Measurements from ENCODE around the gene CORO6. TPM values are rescaled to one million over a fixed set of nuclear protein-coding genes. Genes with fewer than 3 reads are reported as not detected.
A peak's percentile ranks its signal among the peaks of the same experiment; 100 is the strongest.

Gene CORO6
- total and polyA plus RNA-seq, 4 donors: 0.23 to 3.0 (median 0.59) TPM

DNA sequence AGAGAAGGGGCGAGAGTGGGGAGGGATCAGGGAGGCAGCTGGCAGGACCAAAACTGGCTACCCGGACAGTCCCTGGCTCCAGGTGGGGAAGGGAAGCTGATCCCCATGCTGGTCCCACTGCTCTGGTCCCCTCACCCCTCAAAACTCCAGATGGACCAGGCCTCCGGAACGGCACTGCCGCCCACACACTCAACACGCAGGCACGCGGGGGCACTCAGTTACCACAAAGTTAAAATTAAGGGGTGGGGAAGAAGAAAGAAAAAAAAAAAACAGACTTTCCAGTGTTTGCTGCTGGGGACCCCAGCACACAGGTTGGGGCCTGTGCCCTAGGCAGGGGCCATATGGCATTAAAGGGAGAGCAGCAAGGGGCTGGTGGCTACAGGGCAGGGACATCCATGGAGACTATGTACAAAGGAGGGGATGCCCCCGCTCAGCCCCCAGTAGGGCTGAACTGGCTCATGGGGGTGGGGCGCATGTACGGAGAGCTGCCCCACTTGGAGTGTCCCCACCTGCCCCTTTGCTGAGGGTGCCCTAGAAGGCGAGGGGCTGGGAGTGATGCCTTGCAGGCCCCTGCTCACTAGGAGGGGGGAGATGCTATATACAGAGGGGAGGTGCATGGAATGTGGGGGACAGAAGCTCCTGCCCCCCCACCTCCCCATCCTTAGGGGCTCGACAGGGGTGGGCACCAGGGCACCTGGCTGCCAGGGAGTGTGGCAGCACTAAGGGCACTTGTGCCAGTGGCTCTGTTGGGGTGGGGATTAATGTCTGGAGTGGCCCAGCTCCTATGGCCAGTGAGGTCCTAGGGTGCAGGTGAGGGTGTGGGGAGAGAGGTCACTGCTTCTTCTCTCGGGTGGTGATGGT lies 48.6 kb downstream of the CORO6 start:
- Histone ChIP-seq H3K4me1 (ENCODE audit: control insufficient read depth in 4 of 4, insufficient read depth in 4 of 4, low read length in 3 of 4) (peaks cover 21 to 52% (median 42%) of the 10 kb centered on the region in 4 donors), H3K9ac (ENCODE audit: low read depth in 1 of 2, low read length in 2 of 2) (no peak overlapping the region), H3K36me3 (ENCODE audit: control insufficient read depth in 4 of 4, insufficient read depth in 3 of 4, low read depth in 1 of 4, low read length in 3 of 4) (peaks cover 3 to 19% (median 6%) of the 10 kb centered on the region in 4 donors), H3K27ac (ENCODE audit: low read depth in 1 of 2, low read length in 2 of 2) (peak overlapping the region; percentile 49 to 72), H3K9me3 (ENCODE audit: control insufficient read depth in 4 of 4, low read length in 3 of 4) (no peaks in the 10 kb centered on the region), H3K27me3 (ENCODE audit: control insufficient read depth in 4 of 4, insufficient read depth in 4 of 4, low read length in 3 of 4) (no peaks in the 10 kb centered on the region), H3K4me3 (ENCODE audit: low read depth in 1 of 3, low read length in 3 of 3) (no peak overlapping the region)
- TF ChIP-seq HNF4A (conservative IDR thresholded peaks at IDR 0.05): no peak
- TF ChIP-seq, protein P1, sequence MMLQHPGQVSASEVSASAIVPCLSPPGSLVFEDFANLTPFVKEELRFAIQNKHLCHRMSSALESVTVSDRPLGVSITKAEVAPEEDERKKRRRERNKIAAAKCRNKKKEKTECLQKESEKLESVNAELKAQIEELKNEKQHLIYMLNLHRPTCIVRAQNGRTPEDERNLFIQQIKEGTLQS (IDR thresholded peaks at IDR 0.05): no peak
- TF ChIP-seq NR2F2 (IDR thresholded peaks at IDR 0.05): no peak
- no peak for TF ChIP-seq FOXA1 (IDR thresholded peaks at IDR 0.05)
- TF ChIP-seq FOXA2 (IDR thresholded peaks at IDR 0.05): no peak
- TF ChIP-seq HNF4G (IDR thresholded peaks at IDR 0.05): no peak
- TF ChIP-seq YY1 (IDR thresholded peaks at IDR 0.05): no peak
- no peak for TF ChIP-seq JUND (IDR thresholded peaks at IDR 0.05)
- TF ChIP-seq, protein P2, sequence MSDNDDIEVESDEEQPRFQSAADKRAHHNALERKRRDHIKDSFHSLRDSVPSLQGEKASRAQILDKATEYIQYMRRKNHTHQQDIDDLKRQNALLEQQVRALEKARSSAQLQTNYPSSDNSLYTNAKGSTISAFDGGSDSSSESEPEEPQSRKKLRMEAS (IDR thresholded peaks at IDR 0.05): no peak
- TF ChIP-seq TAF1 (conservative IDR thresholded peaks at IDR 0.05): no peak
- no peak for TF ChIP-seq RAD21 (IDR thresholded peaks at IDR 0.05)
- TF ChIP-seq, protein P3, sequence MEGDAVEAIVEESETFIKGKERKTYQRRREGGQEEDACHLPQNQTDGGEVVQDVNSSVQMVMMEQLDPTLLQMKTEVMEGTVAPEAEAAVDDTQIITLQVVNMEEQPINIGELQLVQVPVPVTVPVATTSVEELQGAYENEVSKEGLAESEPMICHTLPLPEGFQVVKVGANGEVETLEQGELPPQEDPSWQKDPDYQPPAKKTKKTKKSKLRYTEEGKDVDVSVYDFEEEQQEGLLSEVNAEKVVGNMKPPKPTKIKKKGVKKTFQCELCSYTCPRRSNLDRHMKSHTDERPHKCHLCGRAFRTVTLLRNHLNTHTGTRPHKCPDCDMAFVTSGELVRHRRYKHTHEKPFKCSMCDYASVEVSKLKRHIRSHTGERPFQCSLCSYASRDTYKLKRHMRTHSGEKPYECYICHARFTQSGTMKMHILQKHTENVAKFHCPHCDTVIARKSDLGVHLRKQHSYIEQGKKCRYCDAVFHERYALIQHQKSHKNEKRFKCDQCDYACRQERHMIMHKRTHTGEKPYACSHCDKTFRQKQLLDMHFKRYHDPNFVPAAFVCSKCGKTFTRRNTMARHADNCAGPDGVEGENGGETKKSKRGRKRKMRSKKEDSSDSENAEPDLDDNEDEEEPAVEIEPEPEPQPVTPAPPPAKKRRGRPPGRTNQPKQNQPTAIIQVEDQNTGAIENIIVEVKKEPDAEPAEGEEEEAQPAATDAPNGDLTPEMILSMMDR (IDR thresholded peaks at IDR 0.05; ENCODE audit: low read depth, low read length, missing input control): no peak
- TF ChIP-seq EGR1 (IDR thresholded peaks at IDR 0.05; ENCODE audit: low read depth in 2 of 2): no peak
- WGBS: 78% methylated on average over 14 of the region's 14 CpGs
- no peak for DNase-seq (ENCODE audit: low spot score)

DNA sequence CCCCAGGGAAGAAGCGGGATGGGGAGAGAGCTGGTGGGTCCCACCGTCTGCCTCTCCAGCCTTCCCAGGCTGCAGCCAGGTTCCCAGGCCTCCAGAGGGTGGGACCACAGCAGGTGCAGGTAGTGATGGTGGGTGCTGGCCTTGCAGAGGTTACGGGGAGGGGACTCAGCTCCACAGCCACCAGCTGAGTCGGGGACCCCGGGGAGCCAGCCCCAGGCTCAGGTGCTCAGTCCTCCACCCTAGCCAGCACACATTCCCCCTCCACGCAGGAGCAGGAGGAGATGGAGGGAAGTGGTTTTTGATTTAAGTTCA lies 49.2 kb downstream of the CORO6 start:
- peak overlapping the region; percentile 53 to 72 for H3K27ac ChIP-seq (ENCODE audit: low read depth in 1 of 2, low read length in 2 of 2)
- 93% methylated on average over 6 of the region's 6 CpGs for whole genome bisulfite sequencing
- DNase-seq (ENCODE audit: low spot score): no peak

DNA sequence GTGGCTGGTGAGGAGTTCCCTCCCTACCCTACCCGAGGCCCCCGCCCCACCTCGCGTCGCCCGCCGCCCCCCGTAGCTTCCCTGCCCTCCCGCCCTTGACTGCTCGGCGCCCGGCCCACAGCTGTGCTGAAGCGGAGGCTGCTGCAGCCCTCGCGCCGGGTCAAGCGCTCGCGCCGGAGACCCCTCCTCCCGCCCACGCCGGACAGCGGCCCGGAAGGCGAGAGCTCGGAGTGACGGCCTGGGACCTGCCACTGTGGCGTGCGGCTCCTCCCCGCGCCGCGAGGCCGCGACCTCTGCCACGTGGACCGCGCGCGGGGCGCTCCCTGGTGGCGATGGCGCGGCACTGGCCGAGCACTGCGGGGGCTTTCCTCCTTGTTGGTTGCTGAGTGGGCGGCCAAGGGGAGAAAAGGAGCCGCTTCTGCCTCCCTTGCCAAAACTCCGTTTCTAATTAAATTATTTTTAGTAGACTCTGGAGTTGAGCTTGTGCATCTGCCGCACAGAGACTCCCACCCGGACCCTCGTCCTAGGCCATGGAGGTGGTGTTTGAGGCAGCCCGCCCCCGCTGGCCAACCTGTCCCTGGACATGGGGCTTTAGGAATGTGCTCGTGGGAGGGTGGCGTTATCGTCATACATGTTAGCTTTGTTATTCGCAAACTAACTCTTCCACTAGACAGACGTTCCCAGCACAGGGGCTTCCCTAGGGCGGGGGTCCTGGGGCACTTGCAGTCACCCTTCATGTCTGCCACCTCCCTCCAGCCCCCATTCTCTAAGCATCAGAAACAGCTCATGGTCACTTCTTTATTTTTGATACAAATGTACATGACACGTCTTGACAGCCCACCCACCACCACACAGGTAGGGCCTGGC lies 49.8 kb downstream of the CORO6 start:
- Histone ChIP-seq H3K27me3 (ENCODE audit: control insufficient read depth in 4 of 4, insufficient read depth in 4 of 4, low read length in 3 of 4) (no peaks in the 10 kb centered on the region), H3K9ac (ENCODE audit: low read depth in 1 of 2, low read length in 2 of 2) (no peak overlapping the region), H3K4me3 (ENCODE audit: low read depth in 1 of 3, low read length in 3 of 3) (peak overlapping the region in 1 of 3 donors; percentile 42), H3K4me1 (ENCODE audit: control insufficient read depth in 4 of 4, insufficient read depth in 4 of 4, low read length in 3 of 4) (peaks cover 21 to 59% (median 48%) of the 10 kb centered on the region in 4 donors), H3K27ac (ENCODE audit: low read depth in 1 of 2, low read length in 2 of 2) (peak overlapping the region; percentile 53 to 72), H3K36me3 (ENCODE audit: control insufficient read depth in 4 of 4, insufficient read depth in 3 of 4, low read depth in 1 of 4, low read length in 3 of 4) (peaks cover 2 to 18% (median 4%) of the 10 kb centered on the region in 4 donors), H3K9me3 (ENCODE audit: control insufficient read depth in 4 of 4, low read length in 3 of 4) (no peaks in the 10 kb centered on the region)
- peak; percentile 67 for DNase-seq (ENCODE audit: low spot score)
- TF ChIP-seq, protein P3 (IDR thresholded peaks at IDR 0.05; ENCODE audit: low read depth, low read length, missing input control): peak; percentile 73
- TF ChIP-seq NR2F2 (IDR thresholded peaks at IDR 0.05): no peak
- TF ChIP-seq EGR1 (IDR thresholded peaks at IDR 0.05; ENCODE audit: low read depth in 2 of 2): peak; percentile 61 to 85
- TF ChIP-seq, protein P2 (IDR thresholded peaks at IDR 0.05): no peak
- TF ChIP-seq RAD21 (IDR thresholded peaks at IDR 0.05): peak; percentile 21 to 61
- TF ChIP-seq YY1 (IDR thresholded peaks at IDR 0.05): no peak
- TF ChIP-seq, protein P4, sequence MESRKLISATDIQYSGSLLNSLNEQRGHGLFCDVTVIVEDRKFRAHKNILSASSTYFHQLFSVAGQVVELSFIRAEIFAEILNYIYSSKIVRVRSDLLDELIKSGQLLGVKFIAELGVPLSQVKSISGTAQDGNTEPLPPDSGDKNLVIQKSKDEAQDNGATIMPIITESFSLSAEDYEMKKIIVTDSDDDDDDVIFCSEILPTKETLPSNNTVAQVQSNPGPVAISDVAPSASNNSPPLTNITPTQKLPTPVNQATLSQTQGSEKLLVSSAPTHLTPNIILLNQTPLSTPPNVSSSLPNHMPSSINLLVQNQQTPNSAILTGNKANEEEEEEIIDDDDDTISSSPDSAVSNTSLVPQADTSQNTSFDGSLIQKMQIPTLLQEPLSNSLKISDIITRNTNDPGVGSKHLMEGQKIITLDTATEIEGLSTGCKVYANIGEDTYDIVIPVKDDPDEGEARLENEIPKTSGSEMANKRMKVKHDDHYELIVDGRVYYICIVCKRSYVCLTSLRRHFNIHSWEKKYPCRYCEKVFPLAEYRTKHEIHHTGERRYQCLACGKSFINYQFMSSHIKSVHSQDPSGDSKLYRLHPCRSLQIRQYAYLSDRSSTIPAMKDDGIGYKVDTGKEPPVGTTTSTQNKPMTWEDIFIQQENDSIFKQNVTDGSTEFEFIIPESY (IDR thresholded peaks at IDR 0.05): no peak
- no peak for TF ChIP-seq GABPA (IDR thresholded peaks at IDR 0.05 in 1 of 2, conservative IDR thresholded peaks at IDR 0.05 in 1 of 2)
- 31% methylated on average over 62 of the region's 62 CpGs for WGBS

More for the DNA sequence above, 49.2 kb downstream of the CORO6 start:
- peaks cover 3 to 19% (median 6%) of the 10 kb centered on the region in 4 donors for H3K36me3 ChIP-seq (ENCODE audit: control insufficient read depth in 4 of 4, insufficient read depth in 3 of 4, low read depth in 1 of 4, low read length in 3 of 4)
- no peaks in the 10 kb centered on the region for H3K9me3 ChIP-seq (ENCODE audit: control insufficient read depth in 4 of 4, low read length in 3 of 4)
- no peak overlapping the region for H3K9ac ChIP-seq (ENCODE audit: low read depth in 1 of 2, low read length in 2 of 2)
- peaks cover 21 to 58% (median 46%) of the 10 kb centered on the region in 4 donors for H3K4me1 ChIP-seq (ENCODE audit: control insufficient read depth in 4 of 4, insufficient read depth in 4 of 4, low read length in 3 of 4)
- no peaks in the 10 kb centered on the region for H3K27me3 ChIP-seq (ENCODE audit: control insufficient read depth in 4 of 4, insufficient read depth in 4 of 4, low read length in 3 of 4)
- TF ChIP-seq YY1 (IDR thresholded peaks at IDR 0.05): no peak
- no peak overlapping the region for H3K4me3 ChIP-seq (ENCODE audit: low read depth in 1 of 3, low read length in 3 of 3)
